Ovary (tissue), 9 donors: ENCODE data around the gene MGAT5. TPM values are rescaled to one million over a fixed set of nuclear protein-coding genes. Genes with fewer than 3 reads are reported as not detected.
"Not testable (repeated sequence)": the region's sequence is repeated elsewhere in the genome, so short reads cannot be mapped to it uniquely, and the experiment has no call there.

Source experiments
- DNase-seq, 5 donors: peaks; one replicate each; pipeline ENCODE4 v3.0.0-alpha.2; 2019 to 2020
- H3K27ac ChIP-seq, 2 donors: fragments of 200-600 bp; one replicate each; pipeline versions ENCODE4 v1.5.1 to v1.8.0; 2019 to 2022
- H3K27me3 ChIP-seq: fragments of 200-600 bp; one replicate; pipeline ENCODE4 v1.8.0; 2022
- H3K36me3 ChIP-seq: fragments of 200-600 bp; sonication (generic); one replicate; pipeline ENCODE4 v1.5.1; 2019
- H3K4me1 ChIP-seq: one replicate; pipeline ENCODE4 v1.8.1; 2013; ENCODE audit warnings: mild to moderate bottlenecking, moderate library complexity; ENCODE audit not compliant: insufficient read depth
- H3K4me3 ChIP-seq: fragments of 200-600 bp; sonication (generic); one replicate; pipeline ENCODE4 v1.5.1; 2017
- H3K9me3 ChIP-seq, 2 donors: fragments of 200-600 bp in 1 of 2; sonication (generic) in 1 of 2; one replicate each; pipeline versions ENCODE4 v1.5.1 to v1.8.1; 2013 to 2019; ENCODE audit warnings: mild to moderate bottlenecking in 1 of 2, moderate library complexity in 1 of 2
- EP300 ChIP-seq: sonication (generic); formaldehyde crosslinking; IDR thresholded peaks from one replicate; pipeline ENCODE4 v1.6.1; 2017; ENCODE audit warnings: antibody characterized with exemption
- POLR2A ChIP-seq: fragments of 450-650 bp; IDR thresholded peaks from one replicate; pipeline ENCODE4 v1.6.1; 2017; ENCODE audit warnings: antibody characterized with exemption, mild to moderate bottlenecking, moderate library complexity
- WGBS, 3 donors: extraction: QIAGEN DNeasy Blood & Tissue Kit in 1 of 3; methylation state at CpG; one replicate each; pipeline versions ENCODE4 v1.1.5 to v1.1.7; 2013 to 2017; 5-methylcytosine and 5-hydroxymethylcytosine counted together
- intact Hi-C, 4 donors: fragments of 100-400 bp; cut with DNase I; formaldehyde crosslinking; loops; one replicate each; pipeline versions ENCODE4 v1.11.0 to v1.15.1; 2022 to 2023
- polyA plus RNA-seq, 2 donors: library from polyadenylated mRNA; stranded (reverse); fragments of 200-250 nt in 1 of 2; fragments of 350-450 nt in 1 of 2; fragmentation: Illumina TruSeq in 1 of 2; extraction: RNeasy Lipid Tissue Mini Kit (QIAGEN cat#74804) in 1 of 2; gene quantifications; one replicate each; pipeline ENCODE4 v1.2.3, GENCODE V29; 2013 to 2014
- total RNA-seq, 7 donors: library from RNA; depleted of rRNA in 2 of 7; stranded (reverse); fragments of >200 nt in 2 of 7; fragmentation: NEBNext Ultra II Directional in 3 of 7; extraction: Animal tissue kit (Norgen Biotek cat#: 25700) in 3 of 7; gene quantifications; one replicate each; pipeline versions ENCODE4 v1.1.0 to v1.2.4, GENCODE V29; 2016 to 2023
- TF ChIP-seq, protein P1 (sequence below), 3 donors: fragments of 450-650 bp in 2 of 3; fragments of 200-600 bp in 1 of 3; IDR thresholded peaks; one replicate each; pipeline versions ENCODE4 v1.5.1 to v1.8.0; 2016 to 2022; ENCODE audit warnings: antibody characterized with exemption in 3 of 3, mild to moderate bottlenecking in 1 of 3
- donor health status: DM: no; HTN: no; CAD: no; lungs with moderate emphysema.
- donor health status: DM: no; HTN: no; CAD: no.
- donor health status: Bipolar disorder and iron deficiency.
- donor health status: DM: yes; HTN: yes; CAD: no.
- donor health status: DM: no; HTN: no; CAD: no.
- donor health status: DM: yes; HTN: yes; CAD: no.

The MGAT5 gene
- total and polyA plus RNA-seq, 9 donors = 11.3 to 61.2 (median 32.4) TPM

DNA sequence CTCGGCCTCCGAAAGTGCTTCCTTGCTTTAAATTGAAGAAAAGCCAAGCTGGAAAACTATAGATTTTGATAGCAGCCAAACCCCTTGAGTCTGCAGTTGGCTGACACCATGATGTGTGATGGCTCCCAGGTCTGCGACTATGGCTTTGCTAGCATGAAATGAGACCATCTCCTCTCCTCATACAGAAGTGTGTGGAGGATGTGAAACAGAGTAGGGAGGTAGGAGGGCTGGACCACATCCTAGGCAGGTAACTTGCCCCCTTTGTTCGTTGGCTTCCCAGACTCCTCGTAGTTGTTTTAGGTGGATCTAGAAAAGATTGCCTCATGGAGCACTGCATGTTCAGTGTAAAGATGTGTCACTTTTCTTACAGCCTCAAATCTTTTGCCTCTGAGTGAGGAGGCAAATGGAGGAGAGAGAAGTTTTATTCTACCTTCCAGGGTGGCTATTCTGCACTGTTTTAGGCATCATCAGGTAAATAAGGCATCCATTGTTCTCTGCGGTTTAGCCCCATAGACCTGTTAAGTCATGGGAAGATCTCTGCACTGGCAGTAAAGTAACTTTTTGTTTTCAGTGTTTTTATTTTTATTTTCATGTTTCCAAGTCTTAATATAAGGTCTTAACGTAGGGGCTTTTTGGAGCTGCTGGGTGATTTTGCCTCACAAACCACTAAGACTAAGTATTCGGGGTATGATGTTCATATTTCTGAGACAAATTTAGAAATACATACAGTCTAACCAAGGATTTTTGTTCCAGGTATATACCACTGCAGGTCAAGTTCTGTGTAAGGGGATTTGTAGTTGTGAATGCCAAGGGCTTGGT lies 40.1 kb downstream of the MGAT5 start:
- no peak overlapping the region for H3K27ac ChIP-seq
- no peak for DNase-seq
- 98 to 99% (median 99%) methylated on average over 8 of the region's 8 CpGs for WGBS, 3 donors

DNA sequence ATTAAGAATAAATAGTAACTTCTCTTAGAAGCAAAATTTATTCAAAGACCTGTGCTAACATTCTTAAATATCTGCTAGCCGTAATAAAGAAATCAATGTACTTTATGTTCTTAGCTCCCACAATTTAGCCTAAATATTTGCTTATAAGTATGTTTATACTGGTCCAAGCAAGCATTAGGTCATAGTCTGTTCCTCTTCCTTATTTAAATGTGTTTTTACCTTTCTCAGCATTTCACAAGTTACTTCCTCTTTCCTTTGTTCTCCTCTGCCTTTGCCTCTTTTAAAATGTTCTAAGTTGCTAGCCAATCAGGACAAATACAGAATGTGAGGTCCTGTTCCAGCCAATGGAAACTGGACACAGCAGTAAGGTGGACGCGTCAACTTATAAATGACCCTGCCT lies 40.7 kb downstream of the MGAT5 start:
- WGBS, 3 donors = 94 to 97% (median 97%) methylated on average over 3 of the region's 3 CpGs
- H3K4me1 ChIP-seq, H3K27ac ChIP-seq: not testable (repeated sequence)

More for the DNA sequence above, 40.1 kb downstream of the MGAT5 start:
- Histone ChIP-seq H3K4me3 (no peak overlapping the region), H3K36me3 (no peaks in the 10 kb centered on the region), H3K27me3 (no peaks in the 10 kb centered on the region), H3K9me3 (no peaks in the 10 kb centered on the region), H3K4me1 (no peaks in the 10 kb centered on the region)
- intact Hi-C loops = no loop called here
- no peak for TF ChIP-seq POLR2A
- no peak for TF ChIP-seq EP300
- TF ChIP-seq, protein P1, sequence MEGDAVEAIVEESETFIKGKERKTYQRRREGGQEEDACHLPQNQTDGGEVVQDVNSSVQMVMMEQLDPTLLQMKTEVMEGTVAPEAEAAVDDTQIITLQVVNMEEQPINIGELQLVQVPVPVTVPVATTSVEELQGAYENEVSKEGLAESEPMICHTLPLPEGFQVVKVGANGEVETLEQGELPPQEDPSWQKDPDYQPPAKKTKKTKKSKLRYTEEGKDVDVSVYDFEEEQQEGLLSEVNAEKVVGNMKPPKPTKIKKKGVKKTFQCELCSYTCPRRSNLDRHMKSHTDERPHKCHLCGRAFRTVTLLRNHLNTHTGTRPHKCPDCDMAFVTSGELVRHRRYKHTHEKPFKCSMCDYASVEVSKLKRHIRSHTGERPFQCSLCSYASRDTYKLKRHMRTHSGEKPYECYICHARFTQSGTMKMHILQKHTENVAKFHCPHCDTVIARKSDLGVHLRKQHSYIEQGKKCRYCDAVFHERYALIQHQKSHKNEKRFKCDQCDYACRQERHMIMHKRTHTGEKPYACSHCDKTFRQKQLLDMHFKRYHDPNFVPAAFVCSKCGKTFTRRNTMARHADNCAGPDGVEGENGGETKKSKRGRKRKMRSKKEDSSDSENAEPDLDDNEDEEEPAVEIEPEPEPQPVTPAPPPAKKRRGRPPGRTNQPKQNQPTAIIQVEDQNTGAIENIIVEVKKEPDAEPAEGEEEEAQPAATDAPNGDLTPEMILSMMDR (IDR thresholded peaks at IDR 0.05) = no peak

DNA sequence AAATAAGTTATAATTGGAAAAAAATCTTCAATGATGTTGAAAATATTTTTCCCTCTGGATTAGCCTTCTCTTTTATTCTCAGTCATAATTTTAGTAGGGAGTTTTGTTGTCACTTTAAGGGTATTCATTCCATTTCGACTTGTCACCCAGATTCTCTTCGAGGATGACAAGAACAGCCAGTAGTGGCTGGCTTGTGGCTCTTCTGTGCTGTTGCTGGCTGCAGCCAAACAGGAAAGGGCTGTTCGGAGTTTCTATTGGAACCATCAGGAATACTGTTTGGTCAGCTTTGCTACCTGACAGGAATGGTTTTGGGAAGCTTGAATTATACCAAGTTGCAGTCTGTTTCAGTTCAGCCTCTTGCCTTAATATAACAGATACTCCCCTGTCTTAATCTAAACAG lies 41.6 kb downstream of the MGAT5 start:
- no peaks in the 10 kb centered on the region for H3K4me1 ChIP-seq
- H3K36me3 ChIP-seq = no peaks in the 10 kb centered on the region
- H3K9me3 ChIP-seq = no peaks in the 10 kb centered on the region
- no peak for DNase-seq
- no peak overlapping the region for H3K4me3 ChIP-seq
- TF ChIP-seq, protein P1 (IDR thresholded peaks at IDR 0.05) = no peak
- TF ChIP-seq POLR2A (no peak), EP300 (no peak)
- 54 to 72% (median 60%) methylated on average over 3 of the region's 3 CpGs for WGBS, 3 donors
- intact Hi-C loops = no loop called here
- no peak overlapping the region for H3K27ac ChIP-seq
- H3K27me3 ChIP-seq = no peaks in the 10 kb centered on the region

More for the DNA sequence above, 40.7 kb downstream of the MGAT5 start:
- H3K36me3 ChIP-seq, H3K27me3 ChIP-seq, intact Hi-C loops, H3K9me3 ChIP-seq, DNase-seq, H3K4me3 ChIP-seq: not testable (repeated sequence)

DNA sequence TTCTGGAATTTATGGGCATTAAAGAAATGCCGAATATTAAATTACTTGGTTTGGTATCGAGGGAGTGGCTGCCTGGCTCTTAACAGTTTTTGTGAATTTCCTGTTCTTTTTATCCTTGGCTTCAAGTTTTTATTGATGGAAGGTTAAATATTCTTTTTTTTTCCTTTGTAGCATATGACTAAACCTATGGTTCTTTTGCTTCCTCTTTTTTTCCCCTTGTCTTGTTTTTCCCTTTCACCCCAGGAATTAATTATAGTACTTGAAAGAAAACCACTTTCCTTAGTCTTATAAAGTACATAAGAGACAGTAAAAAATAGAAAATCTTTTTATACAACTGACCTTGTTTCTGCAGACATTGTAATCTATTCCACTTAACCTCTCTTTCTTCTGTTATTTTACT lies 42.4 kb downstream of the MGAT5 start:
- Histone ChIP-seq H3K9me3 (no peaks in the 10 kb centered on the region), H3K4me1 (no peaks in the 10 kb centered on the region), H3K27ac (no peak overlapping the region), H3K4me3 (no peak overlapping the region), H3K27me3 (no peaks in the 10 kb centered on the region), H3K36me3 (no peaks in the 10 kb centered on the region)
- WGBS, 3 donors = 81 to 94% (median 93%) methylated on average over 2 of the region's 2 CpGs
- DNase-seq = no peak
- TF ChIP-seq, protein P1 (IDR thresholded peaks at IDR 0.05) = no peak
- no peak for TF ChIP-seq POLR2A
- TF ChIP-seq EP300 = no peak
- intact Hi-C loops = no loop called here

DNA sequence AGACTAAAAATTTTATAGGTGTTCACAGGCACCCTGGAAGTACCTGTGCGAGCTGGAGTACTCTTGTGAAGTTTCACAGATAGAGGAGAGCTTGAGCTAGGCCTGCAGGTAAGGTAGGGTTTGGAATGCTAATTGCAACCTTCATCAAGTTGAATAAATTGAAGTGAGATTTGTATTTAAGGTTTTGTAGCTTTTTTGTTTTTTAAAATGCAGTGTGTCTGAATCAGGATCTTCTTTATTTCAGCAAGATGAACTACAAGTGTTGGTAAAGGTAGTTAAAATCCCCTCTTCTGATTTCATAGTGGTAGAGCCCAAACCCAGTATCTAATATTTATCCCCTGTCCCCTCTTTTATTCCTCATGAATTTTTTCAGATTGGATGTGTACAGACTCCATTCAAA lies 45.5 kb downstream of the MGAT5 start:
- Histone ChIP-seq H3K4me3 (no peak overlapping the region), H3K9me3 (no peaks in the 10 kb centered on the region), H3K36me3 (no peaks in the 10 kb centered on the region), H3K4me1 (peaks cover 4% of the 10 kb centered on the region), H3K27me3 (no peaks in the 10 kb centered on the region), H3K27ac (no peak overlapping the region)
- intact Hi-C loops = no loop called here
- 95 to 100% (median 97%) methylated on average over 1 of the region's 1 CpG for WGBS, 3 donors
- TF ChIP-seq POLR2A (no peak), EP300 (no peak)
- TF ChIP-seq, protein P1 (IDR thresholded peaks at IDR 0.05) = no peak
- DNase-seq = no peak
